ENCODE data around the gene RPL36. TPM values are rescaled to one million over a fixed set of nuclear protein-coding genes. Genes with fewer than 3 reads are reported as not detected.

The RPL36 gene
- total and polyA plus RNA-seq, 2 of the 8 experiments (the other 6 are each of a cell fraction or from before 2014, with no cell fraction given) = 951 to 1,075 TPM

- TF ChIP-seq, protein P1, sequence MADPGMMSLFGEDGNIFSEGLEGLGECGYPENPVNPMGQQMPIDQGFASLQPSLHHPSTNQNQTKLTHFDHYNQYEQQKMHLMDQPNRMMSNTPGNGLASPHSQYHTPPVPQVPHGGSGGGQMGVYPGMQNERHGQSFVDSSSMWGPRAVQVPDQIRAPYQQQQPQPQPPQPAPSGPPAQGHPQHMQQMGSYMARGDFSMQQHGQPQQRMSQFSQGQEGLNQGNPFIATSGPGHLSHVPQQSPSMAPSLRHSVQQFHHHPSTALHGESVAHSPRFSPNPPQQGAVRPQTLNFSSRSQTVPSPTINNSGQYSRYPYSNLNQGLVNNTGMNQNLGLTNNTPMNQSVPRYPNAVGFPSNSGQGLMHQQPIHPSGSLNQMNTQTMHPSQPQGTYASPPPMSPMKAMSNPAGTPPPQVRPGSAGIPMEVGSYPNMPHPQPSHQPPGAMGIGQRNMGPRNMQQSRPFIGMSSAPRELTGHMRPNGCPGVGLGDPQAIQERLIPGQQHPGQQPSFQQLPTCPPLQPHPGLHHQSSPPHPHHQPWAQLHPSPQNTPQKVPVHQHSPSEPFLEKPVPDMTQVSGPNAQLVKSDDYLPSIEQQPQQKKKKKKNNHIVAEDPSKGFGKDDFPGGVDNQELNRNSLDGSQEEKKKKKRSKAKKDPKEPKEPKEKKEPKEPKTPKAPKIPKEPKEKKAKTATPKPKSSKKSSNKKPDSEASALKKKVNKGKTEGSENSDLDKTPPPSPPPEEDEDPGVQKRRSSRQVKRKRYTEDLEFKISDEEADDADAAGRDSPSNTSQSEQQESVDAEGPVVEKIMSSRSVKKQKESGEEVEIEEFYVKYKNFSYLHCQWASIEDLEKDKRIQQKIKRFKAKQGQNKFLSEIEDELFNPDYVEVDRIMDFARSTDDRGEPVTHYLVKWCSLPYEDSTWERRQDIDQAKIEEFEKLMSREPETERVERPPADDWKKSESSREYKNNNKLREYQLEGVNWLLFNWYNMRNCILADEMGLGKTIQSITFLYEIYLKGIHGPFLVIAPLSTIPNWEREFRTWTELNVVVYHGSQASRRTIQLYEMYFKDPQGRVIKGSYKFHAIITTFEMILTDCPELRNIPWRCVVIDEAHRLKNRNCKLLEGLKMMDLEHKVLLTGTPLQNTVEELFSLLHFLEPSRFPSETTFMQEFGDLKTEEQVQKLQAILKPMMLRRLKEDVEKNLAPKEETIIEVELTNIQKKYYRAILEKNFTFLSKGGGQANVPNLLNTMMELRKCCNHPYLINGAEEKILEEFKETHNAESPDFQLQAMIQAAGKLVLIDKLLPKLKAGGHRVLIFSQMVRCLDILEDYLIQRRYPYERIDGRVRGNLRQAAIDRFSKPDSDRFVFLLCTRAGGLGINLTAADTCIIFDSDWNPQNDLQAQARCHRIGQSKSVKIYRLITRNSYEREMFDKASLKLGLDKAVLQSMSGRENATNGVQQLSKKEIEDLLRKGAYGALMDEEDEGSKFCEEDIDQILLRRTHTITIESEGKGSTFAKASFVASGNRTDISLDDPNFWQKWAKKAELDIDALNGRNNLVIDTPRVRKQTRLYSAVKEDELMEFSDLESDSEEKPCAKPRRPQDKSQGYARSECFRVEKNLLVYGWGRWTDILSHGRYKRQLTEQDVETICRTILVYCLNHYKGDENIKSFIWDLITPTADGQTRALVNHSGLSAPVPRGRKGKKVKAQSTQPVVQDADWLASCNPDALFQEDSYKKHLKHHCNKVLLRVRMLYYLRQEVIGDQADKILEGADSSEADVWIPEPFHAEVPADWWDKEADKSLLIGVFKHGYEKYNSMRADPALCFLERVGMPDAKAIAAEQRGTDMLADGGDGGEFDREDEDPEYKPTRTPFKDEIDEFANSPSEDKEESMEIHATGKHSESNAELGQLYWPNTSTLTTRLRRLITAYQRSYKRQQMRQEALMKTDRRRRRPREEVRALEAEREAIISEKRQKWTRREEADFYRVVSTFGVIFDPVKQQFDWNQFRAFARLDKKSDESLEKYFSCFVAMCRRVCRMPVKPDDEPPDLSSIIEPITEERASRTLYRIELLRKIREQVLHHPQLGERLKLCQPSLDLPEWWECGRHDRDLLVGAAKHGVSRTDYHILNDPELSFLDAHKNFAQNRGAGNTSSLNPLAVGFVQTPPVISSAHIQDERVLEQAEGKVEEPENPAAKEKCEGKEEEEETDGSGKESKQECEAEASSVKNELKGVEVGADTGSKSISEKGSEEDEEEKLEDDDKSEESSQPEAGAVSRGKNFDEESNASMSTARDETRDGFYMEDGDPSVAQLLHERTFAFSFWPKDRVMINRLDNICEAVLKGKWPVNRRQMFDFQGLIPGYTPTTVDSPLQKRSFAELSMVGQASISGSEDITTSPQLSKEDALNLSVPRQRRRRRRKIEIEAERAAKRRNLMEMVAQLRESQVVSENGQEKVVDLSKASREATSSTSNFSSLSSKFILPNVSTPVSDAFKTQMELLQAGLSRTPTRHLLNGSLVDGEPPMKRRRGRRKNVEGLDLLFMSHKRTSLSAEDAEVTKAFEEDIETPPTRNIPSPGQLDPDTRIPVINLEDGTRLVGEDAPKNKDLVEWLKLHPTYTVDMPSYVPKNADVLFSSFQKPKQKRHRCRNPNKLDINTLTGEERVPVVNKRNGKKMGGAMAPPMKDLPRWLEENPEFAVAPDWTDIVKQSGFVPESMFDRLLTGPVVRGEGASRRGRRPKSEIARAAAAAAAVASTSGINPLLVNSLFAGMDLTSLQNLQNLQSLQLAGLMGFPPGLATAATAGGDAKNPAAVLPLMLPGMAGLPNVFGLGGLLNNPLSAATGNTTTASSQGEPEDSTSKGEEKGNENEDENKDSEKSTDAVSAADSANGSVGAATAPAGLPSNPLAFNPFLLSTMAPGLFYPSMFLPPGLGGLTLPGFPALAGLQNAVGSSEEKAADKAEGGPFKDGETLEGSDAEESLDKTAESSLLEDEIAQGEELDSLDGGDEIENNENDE (IDR thresholded peaks at IDR 0.05; ENCODE audit: insufficient replicate concordance, low read length) = no peak
- TF ChIP-seq KDM4A (IDR thresholded peaks at IDR 0.05; ENCODE audit: low read depth, low read length, severe bottlenecking) = no peak
Observed at GRCh38 chr19:5738423-5738822, 48.3 kb downstream of the RPL36 start (continued).
